HG03457 (cell line): ENCODE measurements around the gene ZNF17.
A peak's percentile ranks its signal among the peaks of the same experiment; 100 is the strongest.
"Not testable (repeated sequence)": the region's sequence is repeated elsewhere in the genome, so short reads cannot be mapped to it uniquely, and the experiment has no call there.

ENCODE experiments used
- ATAC-seq: cut with Tn5 transposase; IDR thresholded peaks from one replicate; pipeline ENCODE4 v1.9.1; 2021; ENCODE audit warnings: moderate number of reproducible peaks; ENCODE audit not compliant: unreplicated experiment

The ZNF17 gene

GRCh38 chr19:57410877-57411671 lies at the start of gene ZNF17:
TSS of gene ZNF17 (plus strand) at chr19:57411161. CDS start at chr19:57413616, 2,455 bp downstream.
- peak; percentile 94 for ATAC-seq

- no peak for ATAC-seq
Observed at GRCh38 chr19:57362419-57362818, 48.5 kb upstream of the ZNF17 start.

- peak; percentile 74 for ATAC-seq
Observed at GRCh38 chr19:57362997-57363687, 47.8 kb upstream of the ZNF17 start, which contains the start of the genes TRAPPC2B and ZNF547. TSS of gene TRAPPC2B (plus strand) at chr19:57363551. CDS start at chr19:57364834, 1,283 bp downstream. TSS of gene ZNF547 (plus strand) at chr19:57363551. CDS start at chr19:57368556, 5,005 bp downstream.

- ATAC-seq: no peak
Observed at GRCh38 chr19:57363688-57364181, 47.2 kb upstream of the ZNF17 start.

GRCh38 chr19:57366776-57367175 lies 44.2 kb upstream of the ZNF17 start:
- ATAC-seq: no peak

- ATAC-seq: no peak
Observed at GRCh38 chr19:57374179-57374578, 36.8 kb upstream of the ZNF17 start.

- ATAC-seq: not testable (repeated sequence)
Observed at GRCh38 chr19:57374647-57375046, 36.3 kb upstream of the ZNF17 start.

GRCh38 chr19:57376151-57376550 lies 34.8 kb upstream of the ZNF17 start:
- ATAC-seq: no peak

GRCh38 chr19:57377498-57378146 lies 33.3 kb upstream of the ZNF17 start:
- ATAC-seq: no peak

GRCh38 chr19:57380923-57381322 lies 30.0 kb upstream of the ZNF17 start:
- no peak for ATAC-seq

GRCh38 chr19:57382806-57383488 lies 28.0 kb upstream of the ZNF17 start:
- ATAC-seq: no peak

GRCh38 chr19:57389194-57389729 lies 21.7 kb upstream of the ZNF17 start:
- ATAC-seq: no peak

- peak; percentile 92 for ATAC-seq
Observed at GRCh38 chr19:57389730-57390598, 21.0 kb upstream of the ZNF17 start, which contains the start of gene ZNF548. TSS of gene ZNF548 (plus strand) at chr19:57389854. CDS start at chr19:57390100, 246 bp downstream.

GRCh38 chr19:57395710-57396109 lies 15.3 kb upstream of the ZNF17 start:
- no peak for ATAC-seq

- ATAC-seq: no peak
Observed at GRCh38 chr19:57398868-57399267, 12.1 kb upstream of the ZNF17 start.

GRCh38 chr19:57403737-57404563 lies 7.0 kb upstream of the ZNF17 start:
- no peak for ATAC-seq

GRCh38 chr19:57406516-57407123 lies 4.3 kb upstream of the ZNF17 start:
- no peak for ATAC-seq

GRCh38 chr19:57419439-57419838 lies 8.5 kb downstream of the ZNF17 start:
- ATAC-seq: no peak
